Adrenal gland (tissue), 12 donors: ENCODE measurements around the gene MRPS27. TPM values are rescaled to one million over a fixed set of nuclear protein-coding genes. Genes with fewer than 3 reads are reported as not detected.
A peak's percentile ranks its signal among the peaks of the same experiment; 100 is the strongest.

ENCODE experiments used
- DNase-seq, 7 donors: peaks; one replicate each; pipeline ENCODE4 v3.0.0-alpha.2; 2019 to 2020
- H3K27ac ChIP-seq, 5 donors: fragments of 200-600 bp; sonication (generic) in 4 of 5; 1 replicate in 3 of 5; 2 replicates in 2 of 5; pipeline versions ENCODE4 v1.5.1 to v1.8.0; 2016 to 2020; ENCODE audit warnings: mild to moderate bottlenecking in 1 of 5
- H3K27me3 ChIP-seq: fragments of 200-600 bp; 2 replicates; pipeline ENCODE4 v1.8.0; 2021
- H3K36me3 ChIP-seq, 2 donors: fragments of 200-600 bp; replicated peaks in 1 of 2; 1 replicate in 1 of 2; 2 replicates in 1 of 2; pipeline versions ENCODE4 v1.5.1 to v1.8.0; 2018 to 2022
- H3K4me1 ChIP-seq, 2 donors: fragments of 200-600 bp; replicated peaks in 1 of 2; 1 replicate in 1 of 2; 2 replicates in 1 of 2; pipeline versions ENCODE4 v1.5.1 to v1.8.0; 2018 to 2021
- H3K4me3 ChIP-seq, 4 donors: fragments of 200-600 bp; sonication (generic) in 3 of 4; one replicate each; pipeline ENCODE4 v1.5.1; 2016 to 2018
- H3K9me3 ChIP-seq, 3 donors: fragments of 200-600 bp; sonication (generic) in 1 of 3; replicated peaks in 1 of 3; 1 replicate in 2 of 3; 2 replicates in 1 of 3; pipeline versions ENCODE4 v1.5.1 to v1.8.0; 2016 to 2021
- POLR2A ChIP-seq, 2 donors: fragments of 450-650 bp; IDR thresholded peaks; one replicate each; pipeline ENCODE4 v1.6.1; 2017; ENCODE audit warnings: antibody characterized with exemption in 2 of 2, mild to moderate bottlenecking in 2 of 2, moderate library complexity in 1 of 2
- WGBS, 4 donors: extraction: QIAGEN DNeasy Blood & Tissue Kit in 2 of 4; methylation state at CpG; one replicate each; pipeline versions ENCODE4 v1.1.5 to v1.1.7; 2013 to 2017; 5-methylcytosine and 5-hydroxymethylcytosine counted together
- intact Hi-C, 2 donors: fragments of 100-400 bp; cut with DNase I; formaldehyde crosslinking; loops; one replicate each; pipeline versions ENCODE4 v1.14.1 to v1.15.0; 2022 to 2023
- polyA plus RNA-seq, 3 donors: library from polyadenylated mRNA; stranded (reverse); fragments of 200-250 nt in 2 of 3; fragments of 350-450 nt in 1 of 3; fragmentation: Illumina TruSeq in 1 of 3; extraction: RNeasy Lipid Tissue Mini Kit (QIAGEN cat#74804) in 1 of 3; gene quantifications; one replicate each; pipeline ENCODE4 v1.2.3, GENCODE V29; 2013 to 2014
- total RNA-seq, 9 donors: library from RNA; depleted of rRNA in 4 of 9; stranded (reverse); fragments of >200 nt in 4 of 9; fragments of 120-200 nt in 1 of 9; fragmentation: NEBNext Ultra II Directional in 1 of 9; extraction: Animal tissue kit (Norgen Biotek cat#: 25700) in 1 of 9; gene quantifications; one replicate each; pipeline versions ENCODE4 v1.1.0 to v1.2.4, GENCODE V29; 2013 to 2023
- TF ChIP-seq, protein P1 (sequence below), 6 experiments: fragments of 450-650 bp in 4 of 6; fragments of 200-600 bp in 2 of 6; sonication (generic) in 1 of 6; IDR thresholded peaks; 1 replicate in 5 of 6; 2 replicates in 1 of 6; pipeline versions ENCODE4 v1.5.1 to v1.8.0; 2016 to 2021; ENCODE audit warnings: antibody characterized with exemption in 6 of 6, mild to moderate bottlenecking in 2 of 6, moderate library complexity in 1 of 6
- donor health status: healthy with polysubstance abuse.
- donor health status: Bipolar disorder and iron deficiency.
- donor health status: DM: yes; HTN: yes; CAD: no.
- donor health status: DM: no; HTN: no; CAD: no.
- donor health status: DM: no; HTN: no; CAD: no.
- donor health status: DM: yes; HTN: yes; CAD: no.

MRPS27 gene
- total and polyA plus RNA-seq, 12 donors = 20.8 to 92.8 (median 67.3) TPM

DNA sequence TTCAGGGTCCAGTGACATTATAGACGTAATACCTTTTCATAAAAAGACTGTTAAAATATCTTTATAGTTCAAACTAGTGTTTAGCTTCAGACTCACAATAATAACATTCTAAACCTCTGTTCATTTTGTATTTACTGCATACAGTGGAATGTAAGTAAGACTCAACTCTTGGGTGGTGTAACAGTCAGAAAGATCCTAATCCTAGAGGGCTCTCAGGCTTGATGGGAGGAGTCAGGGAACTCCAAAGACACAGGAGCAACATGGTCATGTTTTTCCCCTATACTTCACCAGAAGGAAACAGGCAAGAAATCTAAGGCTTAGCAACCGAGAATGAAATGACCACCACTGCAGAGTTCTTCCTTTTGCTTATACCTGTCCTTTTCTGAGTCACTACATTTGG is 82.6 kb downstream of the MRPS27 start:
- TF ChIP-seq POLR2A (IDR thresholded peaks at IDR 0.05) = no peak
- TF ChIP-seq, protein P1, sequence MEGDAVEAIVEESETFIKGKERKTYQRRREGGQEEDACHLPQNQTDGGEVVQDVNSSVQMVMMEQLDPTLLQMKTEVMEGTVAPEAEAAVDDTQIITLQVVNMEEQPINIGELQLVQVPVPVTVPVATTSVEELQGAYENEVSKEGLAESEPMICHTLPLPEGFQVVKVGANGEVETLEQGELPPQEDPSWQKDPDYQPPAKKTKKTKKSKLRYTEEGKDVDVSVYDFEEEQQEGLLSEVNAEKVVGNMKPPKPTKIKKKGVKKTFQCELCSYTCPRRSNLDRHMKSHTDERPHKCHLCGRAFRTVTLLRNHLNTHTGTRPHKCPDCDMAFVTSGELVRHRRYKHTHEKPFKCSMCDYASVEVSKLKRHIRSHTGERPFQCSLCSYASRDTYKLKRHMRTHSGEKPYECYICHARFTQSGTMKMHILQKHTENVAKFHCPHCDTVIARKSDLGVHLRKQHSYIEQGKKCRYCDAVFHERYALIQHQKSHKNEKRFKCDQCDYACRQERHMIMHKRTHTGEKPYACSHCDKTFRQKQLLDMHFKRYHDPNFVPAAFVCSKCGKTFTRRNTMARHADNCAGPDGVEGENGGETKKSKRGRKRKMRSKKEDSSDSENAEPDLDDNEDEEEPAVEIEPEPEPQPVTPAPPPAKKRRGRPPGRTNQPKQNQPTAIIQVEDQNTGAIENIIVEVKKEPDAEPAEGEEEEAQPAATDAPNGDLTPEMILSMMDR (IDR thresholded peaks at IDR 0.05) = no peak
- Histone ChIP-seq H3K4me1 (no peaks in the 10 kb centered on the region), H3K9me3 (no peaks in the 10 kb centered on the region), H3K27me3 (no peaks in the 10 kb centered on the region), H3K27ac (no peak overlapping the region), H3K36me3 (peaks cover 0 to 4% of the 10 kb centered on the region in 2 donors), H3K4me3 (no peak overlapping the region)
- WGBS, 4 donors = 94 to 98% (median 98%) methylated on average over 2 of the region's 2 CpGs
- intact Hi-C loops = no loop called here
- no peak for DNase-seq

DNA sequence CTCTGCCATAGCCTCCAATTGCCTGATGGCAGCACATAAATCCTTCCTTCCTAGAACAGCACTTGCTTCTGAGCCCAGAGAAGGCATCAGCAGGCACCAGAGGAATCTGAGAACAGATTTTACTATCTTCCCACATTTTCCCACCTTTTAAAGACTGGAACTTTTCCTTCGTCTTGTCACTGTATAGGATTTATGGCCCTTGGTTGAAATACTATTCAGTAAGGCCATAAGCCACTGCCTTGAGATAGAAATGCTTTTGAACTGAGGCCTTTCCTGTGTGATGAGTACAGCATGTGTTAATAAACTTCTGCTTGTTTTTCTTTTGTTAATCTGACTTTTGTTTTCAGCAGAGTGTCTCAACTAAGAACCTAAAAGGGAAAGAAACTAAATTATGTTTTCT is 84.3 kb downstream of the MRPS27 start:
- H3K4me3 ChIP-seq = no peak overlapping the region
- DNase-seq = no peak
- H3K36me3 ChIP-seq = peaks cover 0 to 4% of the 10 kb centered on the region in 2 donors
- no peaks in the 10 kb centered on the region for H3K4me1 ChIP-seq
- TF ChIP-seq, protein P1 (IDR thresholded peaks at IDR 0.05) = no peak
- no peak for TF ChIP-seq POLR2A (IDR thresholded peaks at IDR 0.05)
- WGBS, 4 donors = 52 to 73% (median 58%) methylated on average over 1 of the region's 1 CpG
- intact Hi-C loops = no loop called here
- no peaks in the 10 kb centered on the region for H3K27me3 ChIP-seq
- H3K9me3 ChIP-seq = no peaks in the 10 kb centered on the region
- peak overlapping the region in 1 of 5 donors; percentile 45 for H3K27ac ChIP-seq

DNA sequence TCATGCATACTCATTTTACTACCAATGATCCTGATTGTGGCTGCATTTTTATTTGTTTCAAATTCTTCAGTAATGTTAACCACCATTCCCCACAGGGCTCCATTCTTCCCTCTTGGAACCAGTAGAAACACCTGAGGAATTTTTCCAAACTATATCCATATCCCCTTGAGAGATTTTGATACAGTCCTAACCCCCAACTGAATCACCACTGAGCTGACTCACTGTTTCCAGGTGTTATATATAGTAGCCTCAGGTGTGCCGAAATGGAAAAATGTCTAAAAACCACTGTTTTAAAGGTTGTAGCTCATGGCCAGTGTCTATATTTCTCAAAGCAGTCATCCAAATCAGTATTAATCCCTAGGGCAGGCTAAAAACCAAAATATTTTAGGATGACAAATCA is 85.2 kb downstream of the MRPS27 start:
- no peak overlapping the region for H3K4me3 ChIP-seq
- TF ChIP-seq, protein P1 (IDR thresholded peaks at IDR 0.05) = no peak
- no peak for TF ChIP-seq POLR2A (IDR thresholded peaks at IDR 0.05)
- 97 to 100% (median 99%) methylated on average over 1 of the region's 1 CpG for WGBS, 4 donors
- peaks cover 0 to 4% of the 10 kb centered on the region in 2 donors for H3K36me3 ChIP-seq
- no peaks in the 10 kb centered on the region for H3K9me3 ChIP-seq
- no peaks in the 10 kb centered on the region for H3K27me3 ChIP-seq
- no peaks in the 10 kb centered on the region for H3K4me1 ChIP-seq
- intact Hi-C loops = no loop called here
- no peak overlapping the region for H3K27ac ChIP-seq
- DNase-seq = no peak

DNA sequence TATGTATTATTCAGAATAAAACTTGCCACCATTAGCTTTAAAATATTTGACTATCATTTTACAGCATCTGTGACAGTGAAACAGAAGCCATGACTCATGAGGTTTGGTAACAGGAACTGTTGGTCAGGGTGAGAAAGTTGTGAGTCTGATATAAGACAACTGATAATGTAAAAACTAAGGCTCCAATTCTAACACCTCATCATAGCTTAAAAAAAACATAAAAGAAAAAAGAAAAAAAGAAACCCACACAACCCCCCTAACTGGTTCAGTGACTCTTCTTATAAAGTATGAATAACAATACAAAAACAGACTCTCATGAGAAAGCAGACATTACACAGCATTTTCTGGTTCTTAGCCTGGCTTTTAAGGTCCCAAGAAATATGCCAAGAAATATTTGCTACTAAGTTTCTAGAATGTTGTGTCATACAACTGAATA is 85.8 kb downstream of the MRPS27 start:
- H3K36me3 ChIP-seq = peaks cover 0 to 4% of the 10 kb centered on the region in 2 donors
- intact Hi-C loops = no loop called here
- H3K27ac ChIP-seq = no peak overlapping the region
- TF ChIP-seq, protein P1 (IDR thresholded peaks at IDR 0.05) = no peak
- TF ChIP-seq POLR2A (IDR thresholded peaks at IDR 0.05) = no peak
- no peaks in the 10 kb centered on the region for H3K4me1 ChIP-seq
- H3K4me3 ChIP-seq = no peak overlapping the region
- no peaks in the 10 kb centered on the region for H3K9me3 ChIP-seq
- H3K27me3 ChIP-seq = no peaks in the 10 kb centered on the region
- no peak for DNase-seq
